SH-SY5Y (cell line): ENCODE data around the gene COX17.

Experiments used
- GATA2 ChIP-seq: IDR thresholded peaks from 2 replicates; pipeline ENCODE4 v1.6.1; 2011; ENCODE audit warnings: mild to moderate bottlenecking, low read depth, low read length
- GATA3 ChIP-seq: IDR thresholded peaks from 2 replicates; pipeline ENCODE4 v1.6.1; 2011; ENCODE audit warnings: low read depth, mild to moderate bottlenecking, low read length, moderate library complexity

COX17 gene

GRCh38 chr3:119627461-119627860 lies 49.7 kb downstream of the COX17 start:
- TF ChIP-seq GATA2: no peak
- TF ChIP-seq GATA3: no peak

DNA sequence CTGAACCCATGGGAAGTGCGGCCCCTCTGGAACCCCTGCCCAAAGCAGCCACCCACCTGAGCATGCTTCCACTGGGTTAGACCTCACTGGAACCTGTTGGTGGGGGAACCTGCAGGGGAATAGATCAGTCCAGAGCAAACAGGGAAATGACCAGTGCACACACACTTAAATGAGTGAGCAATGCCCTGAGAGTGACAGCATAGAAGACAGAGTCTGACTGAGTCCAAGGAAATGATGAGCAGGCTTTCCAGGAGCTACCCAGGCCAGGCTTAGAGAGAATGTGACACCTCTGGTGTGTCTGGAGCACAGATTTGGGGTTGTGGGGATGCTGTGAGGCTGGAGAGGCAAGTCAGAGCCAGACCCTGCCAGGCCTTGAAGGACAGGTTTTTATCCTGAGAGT lies 51.0 kb downstream of the COX17 start:
- no peak for TF ChIP-seq GATA2
- TF ChIP-seq GATA3: no peak

DNA sequence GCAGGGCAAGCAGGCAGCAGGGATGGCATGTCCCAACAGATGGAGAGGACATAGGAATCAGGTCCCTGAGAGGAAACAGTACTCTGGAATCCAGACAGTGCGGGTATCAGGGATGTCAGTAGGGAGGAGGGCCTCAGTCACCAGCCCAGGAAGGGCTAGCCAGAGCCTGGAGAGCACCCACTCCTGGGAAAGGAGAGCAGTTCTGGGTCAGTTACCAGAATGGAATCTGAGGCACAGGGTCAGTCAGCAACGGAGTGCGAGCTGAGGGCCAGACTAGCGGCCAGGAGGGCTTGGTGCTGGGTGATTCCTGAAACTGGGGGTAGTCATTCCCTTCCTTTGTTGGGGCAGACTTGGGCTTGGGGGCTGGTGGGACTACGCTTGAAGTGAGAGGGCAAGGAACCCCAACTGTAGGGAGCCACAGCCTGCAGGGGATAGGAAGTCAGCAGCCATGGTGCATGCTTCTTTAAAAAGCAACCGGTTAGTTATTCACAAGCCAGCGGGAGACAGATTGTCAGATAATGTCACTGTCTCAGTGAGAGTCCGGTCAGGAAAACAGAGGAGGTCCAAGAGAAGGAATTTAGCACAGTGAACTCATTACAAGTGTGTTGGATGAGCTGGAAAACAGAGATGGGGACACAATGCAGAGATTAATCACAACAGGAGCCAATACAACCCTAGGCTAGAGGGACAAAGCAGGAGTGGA lies 51.6 kb downstream of the COX17 start:
- no peak for TF ChIP-seq GATA3
- no peak for TF ChIP-seq GATA2

DNA sequence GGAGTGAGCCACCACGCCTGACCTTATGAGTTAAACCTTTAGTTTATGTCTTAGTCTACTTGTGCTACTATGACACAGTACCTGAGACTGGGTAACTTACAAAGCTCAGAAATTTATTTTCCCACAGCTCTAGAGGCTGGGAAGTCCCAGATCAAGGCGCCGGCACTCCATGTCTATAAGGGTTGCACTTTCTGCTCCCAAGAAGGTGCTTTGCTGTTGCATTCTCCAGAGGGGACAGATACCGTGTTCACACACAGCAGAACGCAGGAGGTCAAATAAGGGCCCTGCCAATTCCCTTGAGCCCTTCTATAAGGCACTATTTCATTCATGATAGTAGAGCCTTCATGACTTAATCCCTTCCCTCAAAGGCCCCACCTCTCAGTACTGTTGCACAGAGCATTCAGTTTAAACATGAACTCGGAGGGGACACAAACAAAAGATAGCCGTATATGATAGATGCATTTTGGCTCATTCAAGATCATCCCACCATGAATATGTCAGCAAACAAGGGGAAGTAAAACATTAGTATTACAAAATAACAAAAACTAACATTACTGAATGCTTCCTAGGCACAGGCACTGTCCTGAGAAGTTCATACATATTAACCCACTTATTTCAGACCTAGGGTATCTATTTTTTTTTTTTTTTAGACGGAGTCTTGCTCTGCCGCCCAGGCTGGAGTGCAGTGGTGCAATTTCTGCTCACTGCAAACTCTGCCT lies 53.0 kb downstream of the COX17 start:
- TF ChIP-seq GATA2 (no peak), GATA3 (no peak)

GRCh38 chr3:119620899-119621298 lies 56.3 kb downstream of the COX17 start:
- no peak for TF ChIP-seq GATA2
- no peak for TF ChIP-seq GATA3
